Measurements from ENCODE around the gene COL4A2.

Gene COL4A2

DNA sequence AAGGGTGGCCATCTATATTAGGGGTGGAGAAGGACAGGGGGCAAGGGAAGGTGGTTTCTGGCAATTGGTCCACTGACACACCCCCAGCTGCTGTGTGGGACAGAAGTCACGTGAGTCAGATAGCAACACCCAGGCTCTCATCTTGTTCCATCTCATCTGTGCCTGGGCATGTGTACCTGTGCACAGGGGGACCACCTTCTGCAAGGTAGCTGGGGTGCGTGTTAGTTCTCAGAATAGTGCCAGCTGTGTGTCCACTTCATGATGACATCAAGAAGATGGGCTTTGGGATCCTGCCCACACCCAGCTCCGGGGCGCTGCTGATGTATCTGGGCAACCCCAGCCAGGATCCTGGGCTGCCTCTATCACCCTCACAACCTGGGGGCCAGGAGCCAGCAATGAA, 38.6 kb downstream of the COL4A2 start:
- Histone ChIP-seq H3K4me3 (ENCODE audit: low read length) (no peak overlapping the region), H3K9me3 (replicated peaks; ENCODE audit: insufficient read depth, low read length) (no peaks in the 10 kb centered on the region), H2AFZ (ENCODE audit: low read length) (no peak overlapping the region), H3K27ac (ENCODE audit: low read length) (no peak overlapping the region), H3K9me2 (replicated peaks; ENCODE audit: insufficient read depth, low read length) (no peaks in the 10 kb centered on the region), H3K79me2 (ENCODE audit: low read length) (no peaks in the 10 kb centered on the region), H3K4me2 (ENCODE audit: low read depth, low read length) (no peak overlapping the region), H3K27me3 (replicated peaks; ENCODE audit: insufficient read depth, low read length) (no peaks in the 10 kb centered on the region), H4K20me1 (ENCODE audit: insufficient read depth, low read length) (no peaks in the 10 kb centered on the region), H3F3A (ENCODE audit: insufficient read depth, low read length) (no peaks in the 10 kb centered on the region), H3K9ac (ENCODE audit: low read length) (no peak overlapping the region), H3K36me3 (replicated peaks; ENCODE audit: insufficient read depth, low read length) (no peaks in the 10 kb centered on the region), H3K4me1 (ENCODE audit: low read length) (no peaks in the 10 kb centered on the region)
- no peak for DNase-seq
- TF ChIP-seq EZH2phosphoT487 (IDR thresholded peaks at IDR 0.05; ENCODE audit: low read length) = no peak
- TF ChIP-seq EZH2 (optimal IDR thresholded peaks at IDR 0.05; ENCODE audit: low read depth, low read length) = no peak
- TF ChIP-seq, protein P1, sequence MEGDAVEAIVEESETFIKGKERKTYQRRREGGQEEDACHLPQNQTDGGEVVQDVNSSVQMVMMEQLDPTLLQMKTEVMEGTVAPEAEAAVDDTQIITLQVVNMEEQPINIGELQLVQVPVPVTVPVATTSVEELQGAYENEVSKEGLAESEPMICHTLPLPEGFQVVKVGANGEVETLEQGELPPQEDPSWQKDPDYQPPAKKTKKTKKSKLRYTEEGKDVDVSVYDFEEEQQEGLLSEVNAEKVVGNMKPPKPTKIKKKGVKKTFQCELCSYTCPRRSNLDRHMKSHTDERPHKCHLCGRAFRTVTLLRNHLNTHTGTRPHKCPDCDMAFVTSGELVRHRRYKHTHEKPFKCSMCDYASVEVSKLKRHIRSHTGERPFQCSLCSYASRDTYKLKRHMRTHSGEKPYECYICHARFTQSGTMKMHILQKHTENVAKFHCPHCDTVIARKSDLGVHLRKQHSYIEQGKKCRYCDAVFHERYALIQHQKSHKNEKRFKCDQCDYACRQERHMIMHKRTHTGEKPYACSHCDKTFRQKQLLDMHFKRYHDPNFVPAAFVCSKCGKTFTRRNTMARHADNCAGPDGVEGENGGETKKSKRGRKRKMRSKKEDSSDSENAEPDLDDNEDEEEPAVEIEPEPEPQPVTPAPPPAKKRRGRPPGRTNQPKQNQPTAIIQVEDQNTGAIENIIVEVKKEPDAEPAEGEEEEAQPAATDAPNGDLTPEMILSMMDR (IDR thresholded peaks at IDR 0.05; ENCODE audit: low read length) = no peak

DNA sequence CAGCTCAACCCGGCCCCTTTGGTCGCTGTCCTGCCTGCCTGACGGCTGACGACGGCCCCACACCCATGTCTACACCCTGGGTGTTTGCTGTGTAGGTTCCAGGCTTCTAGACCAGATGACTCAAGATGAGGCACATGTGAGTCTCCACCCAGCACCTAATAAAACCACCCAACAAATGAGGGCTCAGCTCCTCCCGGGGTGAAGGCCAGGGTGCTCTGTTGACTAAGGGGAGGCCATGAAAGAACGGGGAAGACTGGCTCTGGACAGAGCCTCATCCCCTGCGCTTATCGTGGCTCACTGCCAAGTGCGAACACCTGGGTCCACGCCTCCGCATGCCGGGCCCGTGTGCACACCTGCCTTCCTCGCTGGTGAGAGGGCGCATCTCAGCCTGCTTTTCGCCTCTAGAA, 39.6 kb downstream of the COL4A2 start:
- Histone ChIP-seq H3K9ac (ENCODE audit: low read length) (no peak overlapping the region), H3K9me3 (replicated peaks; ENCODE audit: insufficient read depth, low read length) (no peaks in the 10 kb centered on the region), H3K36me3 (replicated peaks; ENCODE audit: insufficient read depth, low read length) (no peaks in the 10 kb centered on the region), H3K27ac (ENCODE audit: low read length) (no peak overlapping the region), H3K4me1 (ENCODE audit: low read length) (no peaks in the 10 kb centered on the region), H3F3A (ENCODE audit: insufficient read depth, low read length) (no peaks in the 10 kb centered on the region), H3K79me2 (ENCODE audit: low read length) (no peaks in the 10 kb centered on the region), H3K9me2 (replicated peaks; ENCODE audit: insufficient read depth, low read length) (no peaks in the 10 kb centered on the region), H2AFZ (ENCODE audit: low read length) (no peak overlapping the region), H4K20me1 (ENCODE audit: insufficient read depth, low read length) (no peaks in the 10 kb centered on the region), H3K4me2 (ENCODE audit: low read depth, low read length) (no peak overlapping the region), H3K27me3 (replicated peaks; ENCODE audit: insufficient read depth, low read length) (no peaks in the 10 kb centered on the region), H3K4me3 (ENCODE audit: low read length) (no peak overlapping the region)
- DNase-seq = no peak
- no peak for TF ChIP-seq EZH2phosphoT487 (IDR thresholded peaks at IDR 0.05; ENCODE audit: low read length)
- TF ChIP-seq, protein P1 (IDR thresholded peaks at IDR 0.05; ENCODE audit: low read length) = no peak
- TF ChIP-seq EZH2 (optimal IDR thresholded peaks at IDR 0.05; ENCODE audit: low read depth, low read length) = no peak

DNA sequence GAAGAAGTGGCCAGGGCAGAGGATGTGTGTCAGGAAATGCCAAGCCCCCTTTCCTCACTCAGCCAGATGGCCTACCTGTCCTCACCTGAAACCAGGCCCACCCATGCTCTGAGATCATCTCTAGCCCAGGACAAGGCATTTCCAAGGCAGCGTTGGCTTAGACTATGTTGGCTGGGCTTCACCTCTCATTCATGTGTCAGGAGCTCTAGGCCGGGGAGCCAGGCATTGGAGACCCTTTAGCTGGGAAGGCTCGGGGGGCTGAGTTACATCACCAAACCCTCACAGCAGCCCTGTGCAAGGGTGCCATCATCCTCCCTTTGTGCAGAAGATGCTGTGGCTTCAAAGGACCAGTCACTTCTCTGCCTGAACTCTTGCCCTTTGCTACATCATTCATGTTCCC, 40.0 kb downstream of the COL4A2 start:
- no peaks in the 10 kb centered on the region for H4K20me1 ChIP-seq (ENCODE audit: insufficient read depth, low read length)
- H3K9me2 ChIP-seq (replicated peaks; ENCODE audit: insufficient read depth, low read length) = no peaks in the 10 kb centered on the region
- no peak overlapping the region for H3K4me2 ChIP-seq (ENCODE audit: low read depth, low read length)
- no peak for DNase-seq
- H3K79me2 ChIP-seq (ENCODE audit: low read length) = no peaks in the 10 kb centered on the region
- H3K4me1 ChIP-seq (ENCODE audit: low read length) = no peaks in the 10 kb centered on the region
- H3K27me3 ChIP-seq (replicated peaks; ENCODE audit: insufficient read depth, low read length) = no peaks in the 10 kb centered on the region
- TF ChIP-seq, protein P1 (IDR thresholded peaks at IDR 0.05; ENCODE audit: low read length) = no peak
- TF ChIP-seq EZH2 (optimal IDR thresholded peaks at IDR 0.05; ENCODE audit: low read depth, low read length) = no peak
- TF ChIP-seq EZH2phosphoT487 (IDR thresholded peaks at IDR 0.05; ENCODE audit: low read length) = no peak
- no peak overlapping the region for H3K9ac ChIP-seq (ENCODE audit: low read length)
- H2AFZ ChIP-seq (ENCODE audit: low read length) = no peak overlapping the region
- H3K27ac ChIP-seq (ENCODE audit: low read length) = no peak overlapping the region
- no peak overlapping the region for H3K4me3 ChIP-seq (ENCODE audit: low read length)
- H3K9me3 ChIP-seq (replicated peaks; ENCODE audit: insufficient read depth, low read length) = no peaks in the 10 kb centered on the region
- H3F3A ChIP-seq (ENCODE audit: insufficient read depth, low read length) = no peaks in the 10 kb centered on the region
- no peaks in the 10 kb centered on the region for H3K36me3 ChIP-seq (replicated peaks; ENCODE audit: insufficient read depth, low read length)

All from MM.1S (cell line).